ENCODE data around the gene CUBN. TPM values are rescaled to one million over a fixed set of nuclear protein-coding genes. Genes with fewer than 3 reads are reported as not detected.

CUBN gene
- total RNA-seq, 2 experiments from 2014 or later: 7.9 to 9.2 TPM

- Histone ChIP-seq H3K4me1 (ENCODE audit: insufficient read depth, low read length) (peaks cover 42% of the 10 kb centered on the region), H3K36me3 (ENCODE audit: insufficient read depth, low read length) (no peaks in the 10 kb centered on the region), H3K27me3 (ENCODE audit: control insufficient read depth in 1 of 2, insufficient read depth in 2 of 2, low read length in 2 of 2) (no peaks in the 10 kb centered on the region), H3K27ac (ENCODE audit: low read depth in 1 of 2, low read length in 2 of 2) (no peak overlapping the region), H3K9me3 (ENCODE audit: control insufficient read depth in 1 of 2, insufficient read depth in 1 of 2, low read length in 2 of 2) (no peaks in the 10 kb centered on the region), H3K4me3 (ENCODE audit: low read length) (no peak overlapping the region)
- Mint-ChIP-seq H3K9me3 (no peaks in the 10 kb centered on the region), H3K4me1 (ENCODE audit: low read depth) (peaks cover 79% of the 10 kb centered on the region), H3K27ac (peak overlapping the region; percentile 95), H3K36me3 (ENCODE audit: low read depth) (no peaks in the 10 kb centered on the region), H3K4me3 (no peak overlapping the region), H3K27me3 (no peaks in the 10 kb centered on the region)
- ChIA-PET POLR2A (interaction anchor here (1.0 to 1.4 kb wide), 4 partner anchors 8 to 53 kb away, joined by 3 read pairs; no protein-coding TSS in a partner anchor), CTCF (no interaction called here)
- intact Hi-C loops (cut with DNase I, micrococcal nuclease): loop anchor here in 1 of 2 experiments (1.0 to 10.0 kb wide), 4 partner anchors 20 to 204 kb away; no protein-coding TSS in a partner anchor
- no peak for TF ChIP-seq CTCF (IDR thresholded peaks at IDR 0.05)
- ATAC-seq (ENCODE audit: poor library complexity): no peak
- DNase-seq: no peak
These were observed 125.8 kb downstream of the CUBN start for GRCh38 chr10:17003651-17004286.

- Mint-ChIP-seq H3K9me3 (no peaks in the 10 kb centered on the region), H3K36me3 (ENCODE audit: low read depth) (no peaks in the 10 kb centered on the region), H3K27me3 (no peaks in the 10 kb centered on the region), H3K4me1 (ENCODE audit: low read depth) (peaks cover 76% of the 10 kb centered on the region), H3K27ac (peak overlapping the region; percentile 95), H3K4me3 (peak overlapping the region; percentile 72)
- intact Hi-C loops (cut with DNase I, micrococcal nuclease): loop anchor here in 1 of 2 experiments (1.0 to 10.0 kb wide), 4 partner anchors 20 to 204 kb away; no protein-coding TSS in a partner anchor
- ATAC-seq (ENCODE audit: poor library complexity): peak; percentile 85
- CTCF ChIA-PET: interaction anchor here (0.6 to 1.0 kb wide), 3 partner anchors 27 to 227 kb away, joined by 3 read pairs; partner anchors contain the start of gene TRDMT1
- Histone ChIP-seq H3K4me3 (ENCODE audit: low read length) (no peak overlapping the region), H3K27me3 (ENCODE audit: control insufficient read depth in 1 of 2, insufficient read depth in 2 of 2, low read length in 2 of 2) (no peaks in the 10 kb centered on the region), H3K4me1 (ENCODE audit: insufficient read depth, low read length) (peaks cover 38% of the 10 kb centered on the region), H3K36me3 (ENCODE audit: insufficient read depth, low read length) (no peaks in the 10 kb centered on the region), H3K27ac (ENCODE audit: low read depth in 1 of 2, low read length in 2 of 2) (peak overlapping the region; percentile 21 to 58), H3K9me3 (ENCODE audit: control insufficient read depth in 1 of 2, insufficient read depth in 1 of 2, low read length in 2 of 2) (no peaks in the 10 kb centered on the region)
- TF ChIP-seq CTCF (IDR thresholded peaks at IDR 0.05): no peak
- POLR2A ChIA-PET: interaction anchor here (0.6 to 1.7 kb wide), 5 partner anchors 21 to 228 kb away, joined by 3 to 9 read pairs (median 4); partner anchors contain the start of gene RSU1
- DNase-seq: peak in 13 of 14 experiments; percentile 26 to 92 (median 56)
These were observed 126.5 kb downstream of the CUBN start for GRCh38 chr10:17003151-17003550.

GRCh38 chr10:17001961-17002749 is 127.5 kb downstream of the CUBN start:
- POLR2A ChIA-PET: interaction anchor here (0.6 to 1.7 kb wide), 5 partner anchors 22 to 229 kb away, joined by 3 to 9 read pairs (median 4); partner anchors contain the start of gene RSU1
- H3K27ac ChIP-seq (ENCODE audit: low read depth in 1 of 2, low read length in 2 of 2): peak overlapping the region; percentile 21 to 58
- peaks cover 28% of the 10 kb centered on the region for H3K4me1 ChIP-seq (ENCODE audit: insufficient read depth, low read length)
- ATAC-seq (ENCODE audit: poor library complexity) (peak; percentile 40), DNase-seq (peak in 4 of 14 experiments; percentile 38 to 92 (median 70))
- CTCF ChIA-PET: interaction anchor here (0.6 to 1.0 kb wide), 3 partner anchors 28 to 228 kb away, joined by 3 read pairs; partner anchors contain the start of gene TRDMT1
- peaks cover 66% of the 10 kb centered on the region for H3K4me1 Mint-ChIP-seq (ENCODE audit: low read depth)
- H3K9me3 ChIP-seq (ENCODE audit: control insufficient read depth in 1 of 2, insufficient read depth in 1 of 2, low read length in 2 of 2): no peaks in the 10 kb centered on the region
- H3K4me3 ChIP-seq (ENCODE audit: low read length): no peak overlapping the region
- H3K36me3 ChIP-seq (ENCODE audit: insufficient read depth, low read length): no peaks in the 10 kb centered on the region
- no peaks in the 10 kb centered on the region for H3K27me3 Mint-ChIP-seq
- H3K9me3 Mint-ChIP-seq: no peaks in the 10 kb centered on the region
- intact Hi-C loops (cut with DNase I, micrococcal nuclease): loop anchor here in 1 of 2 experiments (1.0 to 10.0 kb wide), 3 partner anchors 157 to 226 kb away; partner anchors contain the start of gene VIM
- no peaks in the 10 kb centered on the region for H3K36me3 Mint-ChIP-seq (ENCODE audit: low read depth)
- H3K27me3 ChIP-seq (ENCODE audit: control insufficient read depth in 1 of 2, insufficient read depth in 2 of 2, low read length in 2 of 2): no peaks in the 10 kb centered on the region
- H3K27ac Mint-ChIP-seq: peak overlapping the region; percentile 95
- no peak for TF ChIP-seq CTCF (IDR thresholded peaks at IDR 0.05)
- H3K4me3 Mint-ChIP-seq: peak overlapping the region; percentile 59

Measured in CD4-positive, alpha-beta T cell (primary cell).